Panc1 (cell line): ENCODE measurements around the gene NOL3. TPM values are rescaled to one million over a fixed set of nuclear protein-coding genes. Genes with fewer than 3 reads are reported as not detected.

Source experiments
- ATAC-seq: fragments of 200-7000 bp; cut with Tn5 transposase; 2 replicates; pipeline ENCODE4 v1.9.1; 2020; ENCODE audit warnings: mild to moderate bottlenecking, moderate library complexity
- BruUV-seq: library from RNA; stranded (reverse); fragments of 400-500 nt; replicated peaks from 2 replicates; lab custom pipeline; 2021; lab: Mats Ljungman, UMichigan
- CTCF ChIA-PET: fragments of 300-600 bp; sonication (Branson Sonifier 250); formaldehyde crosslinking; loops from one replicate; lab custom pipeline; 2022; ENCODE audit warnings: antibody characterized with exemption; lab: Charles Lee
- POLR2A ChIA-PET: fragments of 300-600 bp; sonication (Branson Sonifier 250); formaldehyde crosslinking; loops from one replicate; lab custom pipeline; 2022; ENCODE audit warnings: antibody characterized with exemption; lab: Charles Lee
- DNase-seq: peaks from one replicate; pipeline ENCODE4 v3.0.0-alpha.2; 2010; ENCODE audit warnings: low read depth, low spot score
- H3K27ac ChIP-seq: 2 replicates; pipeline ENCODE4 v1.5.1; 2011; ENCODE audit warnings: mild to moderate bottlenecking, low read length, inconsistent platforms
- H3K27me3 ChIP-seq: fragments of 200-500 bp; sonication (Bioruptor generic); 2 replicates; pipeline ENCODE4 v1.6.0; 2014; ENCODE audit warnings: low read length, inconsistent platforms; ENCODE audit not compliant: control insufficient read depth, insufficient read depth
- H3K36me3 ChIP-seq: fragments of 200-500 bp; sonication (Bioruptor generic); 2 replicates; pipeline ENCODE4 v1.5.1; 2014; ENCODE audit warnings: inconsistent platforms, mild to moderate bottlenecking, low read length, moderate library complexity; ENCODE audit not compliant: control insufficient read depth, insufficient read depth
- H3K4me1 ChIP-seq: 2 replicates; pipeline ENCODE4 v1.5.1; 2011; ENCODE audit warnings: inconsistent platforms, mild to moderate bottlenecking, low read length, moderate library complexity; ENCODE audit not compliant: control insufficient read depth, insufficient read depth
- H3K4me3 ChIP-seq, 2 experiments: 2 replicates each; pipeline ENCODE4 v1.5.1; 2011 to 2012; ENCODE audit warnings: low read depth in 2 of 2, low read length in 2 of 2, mild to moderate bottlenecking in 2 of 2, inconsistent platforms in 1 of 2, moderate library complexity in 1 of 2
- H3K9me3 ChIP-seq: fragments of 200-500 bp; sonication (Bioruptor generic); 2 replicates; pipeline ENCODE4 v1.5.1; 2014; ENCODE audit warnings: low read depth, mild to moderate bottlenecking, inconsistent platforms, low read length, moderate library complexity; ENCODE audit not compliant: control insufficient read depth, insufficient read depth
- CTCF ChIP-seq: fragments of 450-650 bp; IDR thresholded peaks from 2 replicates; pipeline ENCODE4 v1.5.1; 2017; ENCODE audit warnings: mild to moderate bottlenecking
- POLR2AphosphoS5 ChIP-seq: IDR thresholded peaks from 2 replicates; pipeline ENCODE4 v1.6.1; 2012; ENCODE audit warnings: mild to moderate bottlenecking, low read depth, low read length, moderate library complexity
- REST ChIP-seq, 2 experiments: IDR thresholded peaks; 2 replicates each; pipeline ENCODE4 v1.6.1; 2011 to 2012; ENCODE audit warnings: low read depth in 2 of 2, control low read depth in 1 of 2, low read length in 1 of 2, mild to moderate bottlenecking in 1 of 2, moderate library complexity in 1 of 2; ENCODE audit not compliant: insufficient read depth in 1 of 2
- TCF7L2 ChIP-seq: IDR thresholded peaks from 2 replicates; pipeline ENCODE4 v1.6.1; 2011; ENCODE audit warnings: mild to moderate bottlenecking, low read depth, low read length, inconsistent platforms
- in situ Hi-C: cut with HindIII; loops from 2 replicates; pipeline ENCODE4 v1.10.0; 2016; ENCODE audit warnings: low sequenced_read_pairs, low pct_unique_long_range_greater_than_20kb
- intact Hi-C: fragments of 100-400 bp; cut with micrococcal nuclease; formaldehyde crosslinking; loops from one replicate; pipeline ENCODE4 v1.10.0; 2022; ENCODE audit not compliant: unreplicated experiment
- total RNA-seq: library from RNA; stranded (reverse); gene quantifications from one replicate; pipeline ENCODE4 v1.2.1, GENCODE V29; 2021; ENCODE audit not compliant: unreplicated experiment

The NOL3 gene
- total RNA-seq, 1 experiment from 2014 or later = 27.9 TPM

GRCh38 chr16:67179421-67180080 lies 9.2 kb downstream of the NOL3 start:
- intact Hi-C loops (loop anchor here (10.0 kb wide), 1 partner anchor 225 kb away; no protein-coding TSS in a partner anchor), in situ Hi-C loops (no loop called here)
- no peak overlapping the region for H3K4me3 ChIP-seq
- ChIA-PET POLR2A (no interaction called here), CTCF (no interaction called here)
- ATAC-seq = no peak
- H3K27me3 ChIP-seq = no peaks in the 10 kb centered on the region
- no TSS peak for BruUV-seq
- H3K36me3 ChIP-seq = peaks cover 4% of the 10 kb centered on the region; the same call in 1 of the 2 replicates
- TF ChIP-seq POLR2AphosphoS5 (no peak), CTCF (peak; percentile 65)
- H3K4me1 ChIP-seq = peaks cover 8% of the 10 kb centered on the region; the same call in 1 of the 2 replicates
- no peaks in the 10 kb centered on the region for H3K9me3 ChIP-seq
- no peak for DNase-seq
- no peak overlapping the region for H3K27ac ChIP-seq

GRCh38 chr16:67180166-67180565 lies 9.8 kb downstream of the NOL3 start:
- no TSS peak for BruUV-seq
- no peak for DNase-seq
- CTCF ChIA-PET = no interaction called here
- Histone ChIP-seq H3K9me3 (no peaks in the 10 kb centered on the region), H3K4me3 (no peak overlapping the region), H3K4me1 (peaks cover 8% of the 10 kb centered on the region; the same call in 1 of the 2 replicates), H3K27me3 (no peaks in the 10 kb centered on the region), H3K36me3 (peaks cover 4% of the 10 kb centered on the region; the same call in 1 of the 2 replicates), H3K27ac (no peak overlapping the region)
- no peak for ATAC-seq
- intact Hi-C loops = loop anchor here (10.0 kb wide), 1 partner anchor 225 kb away; no protein-coding TSS in a partner anchor
- POLR2A ChIA-PET = no interaction called here
- no peak for TF ChIP-seq TCF7L2
- TF ChIP-seq CTCF = no peak
- TF ChIP-seq REST (IDR thresholded peaks at IDR 0.05; ENCODE audit: insufficient read depth in 1 of 2, low read depth in 2 of 2, low read length in 1 of 2) = no peak
- TF ChIP-seq POLR2AphosphoS5 = no peak
- in situ Hi-C loops = no loop called here
